Measurements from ENCODE around the gene PCNT. TPM values are rescaled to one million over a fixed set of nuclear protein-coding genes. Genes with fewer than 3 reads are reported as not detected.

The PCNT gene
- total RNA-seq, 1 donor from 2014 or later, result 53.3 TPM

GRCh38 chr21:46318464-46318845, 5.5 kb upstream of the PCNT start:
- TF ChIP-seq CTCF (IDR thresholded peaks at IDR 0.05; ENCODE audit: unreplicated experiment), result no peak
- no peak for DNase-seq (ENCODE audit: low spot score, unreplicated experiment)
- no peak overlapping the region for H3K4me3 Mint-ChIP-seq (ENCODE audit: low read depth)
- peaks cover 4% of the 10 kb centered on the region for H3K36me3 Mint-ChIP-seq (ENCODE audit: insufficient read depth)
- peak overlapping the region; percentile 52 for H3K27ac Mint-ChIP-seq
- no peaks in the 10 kb centered on the region for H3K27me3 Mint-ChIP-seq
- H3K9me3 Mint-ChIP-seq (ENCODE audit: low read depth), result no peaks in the 10 kb centered on the region
- peaks cover 22% of the 10 kb centered on the region for H3K4me1 Mint-ChIP-seq (ENCODE audit: low read depth)

GRCh38 chr21:46319186-46319585, 4.8 kb upstream of the PCNT start:
- H3K4me3 Mint-ChIP-seq (ENCODE audit: low read depth), result no peak overlapping the region
- H3K27me3 Mint-ChIP-seq, result no peaks in the 10 kb centered on the region
- H3K27ac Mint-ChIP-seq, result no peak overlapping the region
- H3K9me3 Mint-ChIP-seq (ENCODE audit: low read depth), result no peaks in the 10 kb centered on the region
- no peak for TF ChIP-seq CTCF (IDR thresholded peaks at IDR 0.05; ENCODE audit: unreplicated experiment)
- H3K36me3 Mint-ChIP-seq (ENCODE audit: insufficient read depth), result peaks cover 2% of the 10 kb centered on the region
- DNase-seq (ENCODE audit: low spot score, unreplicated experiment), result no peak
- peaks cover 22% of the 10 kb centered on the region for H3K4me1 Mint-ChIP-seq (ENCODE audit: low read depth)

- H3K27me3 Mint-ChIP-seq, result no peaks in the 10 kb centered on the region
- no peaks in the 10 kb centered on the region for H3K9me3 Mint-ChIP-seq (ENCODE audit: low read depth)
- H3K4me3 Mint-ChIP-seq (ENCODE audit: low read depth), result peak overlapping the region; percentile 33
- peaks cover 23% of the 10 kb centered on the region for H3K4me1 Mint-ChIP-seq (ENCODE audit: low read depth)
- DNase-seq (ENCODE audit: low spot score, unreplicated experiment), result no peak
- H3K36me3 Mint-ChIP-seq (ENCODE audit: insufficient read depth), result peaks cover 2% of the 10 kb centered on the region
- TF ChIP-seq CTCF (IDR thresholded peaks at IDR 0.05; ENCODE audit: unreplicated experiment), result no peak
- no peak overlapping the region for H3K27ac Mint-ChIP-seq
Measured at GRCh38 chr21:46320331-46320801, 3.6 kb upstream of the PCNT start.

GRCh38 chr21:46322351-46323226, 1.4 kb upstream of the PCNT start:
- Mint-ChIP-seq H3K36me3 (ENCODE audit: insufficient read depth) (peaks cover 7% of the 10 kb centered on the region), H3K4me3 (ENCODE audit: low read depth) (peak overlapping the region; percentile 88), H3K4me1 (ENCODE audit: low read depth) (peaks cover 32% of the 10 kb centered on the region), H3K27me3 (no peaks in the 10 kb centered on the region), H3K9me3 (ENCODE audit: low read depth) (no peaks in the 10 kb centered on the region), H3K27ac (peak overlapping the region; percentile 89)
- no peak for TF ChIP-seq CTCF (IDR thresholded peaks at IDR 0.05; ENCODE audit: unreplicated experiment)
- no peak for DNase-seq (ENCODE audit: low spot score, unreplicated experiment)

- H3K4me3 Mint-ChIP-seq (ENCODE audit: low read depth), result peak overlapping the region; percentile 88
- H3K9me3 Mint-ChIP-seq (ENCODE audit: low read depth), result no peaks in the 10 kb centered on the region
- H3K27ac Mint-ChIP-seq, result peak overlapping the region; percentile 89
- no peak for TF ChIP-seq CTCF (IDR thresholded peaks at IDR 0.05; ENCODE audit: unreplicated experiment)
- peaks cover 31% of the 10 kb centered on the region for H3K4me1 Mint-ChIP-seq (ENCODE audit: low read depth)
- H3K36me3 Mint-ChIP-seq (ENCODE audit: insufficient read depth), result peaks cover 10% of the 10 kb centered on the region
- no peak for DNase-seq (ENCODE audit: low spot score, unreplicated experiment)
- H3K27me3 Mint-ChIP-seq, result no peaks in the 10 kb centered on the region
Measured at GRCh38 chr21:46323227-46323709, 688 bp upstream of the PCNT start.
